Dedifferentiated amniotic fluid mesenchymal stem cell (primary cell): ENCODE measurements around the gene FXYD6.

Experiments
- DNase-seq: peaks from one replicate; pipeline ENCODE4 v3.0.0-alpha.2; 2016; ENCODE audit errors: extremely low spot score

Gene FXYD6

GRCh38 chr11:117794772-117795629, 81.5 kb downstream of the FXYD6 start:
- DNase-seq: no peak

- no peak for DNase-seq
Measured at GRCh38 chr11:117794135-117794534, 82.3 kb downstream of the FXYD6 start.

- no peak for DNase-seq
Measured at GRCh38 chr11:117793583-117793982, 82.9 kb downstream of the FXYD6 start.

DNA sequence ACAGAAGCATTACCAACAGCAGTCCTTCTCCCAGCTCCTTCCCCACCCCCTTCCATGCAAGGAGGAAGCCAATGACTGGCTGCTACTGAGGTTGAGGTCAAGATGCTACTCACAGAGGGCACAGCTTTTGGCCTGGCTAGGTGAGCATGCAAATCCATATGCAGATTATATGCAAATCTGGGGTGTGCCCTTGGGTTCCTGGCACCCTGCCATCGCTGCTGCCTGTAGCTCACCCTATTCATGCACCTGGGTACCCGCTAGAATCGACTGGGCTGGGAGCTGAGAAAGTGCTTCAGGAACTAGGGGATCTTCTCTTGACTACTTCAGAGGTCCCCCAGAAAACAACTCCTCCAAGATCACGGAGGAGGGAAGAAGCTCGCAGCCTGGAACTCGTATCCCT, 83.5 kb downstream of the FXYD6 start:
- no peak for DNase-seq

DNA sequence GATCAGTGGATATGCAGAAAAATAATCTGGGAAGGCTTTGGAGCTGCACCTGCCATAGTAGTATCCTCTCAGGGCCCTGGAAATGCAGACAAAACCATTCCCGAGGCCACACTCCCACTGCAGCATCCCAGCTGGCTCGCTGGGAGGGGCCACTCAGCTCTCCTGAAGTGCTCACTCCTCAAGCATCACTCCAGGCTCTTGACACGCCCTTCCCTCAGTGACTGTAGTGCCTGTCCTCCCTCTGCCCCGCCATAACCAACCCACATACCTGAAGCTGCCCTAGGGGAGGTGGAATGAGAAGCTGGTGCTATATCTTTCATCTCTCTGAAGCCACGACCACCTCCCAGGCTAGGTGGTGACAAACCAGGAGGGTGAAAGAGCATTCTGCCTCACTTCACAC, 84.2 kb downstream of the FXYD6 start:
- DNase-seq: no peak

DNA sequence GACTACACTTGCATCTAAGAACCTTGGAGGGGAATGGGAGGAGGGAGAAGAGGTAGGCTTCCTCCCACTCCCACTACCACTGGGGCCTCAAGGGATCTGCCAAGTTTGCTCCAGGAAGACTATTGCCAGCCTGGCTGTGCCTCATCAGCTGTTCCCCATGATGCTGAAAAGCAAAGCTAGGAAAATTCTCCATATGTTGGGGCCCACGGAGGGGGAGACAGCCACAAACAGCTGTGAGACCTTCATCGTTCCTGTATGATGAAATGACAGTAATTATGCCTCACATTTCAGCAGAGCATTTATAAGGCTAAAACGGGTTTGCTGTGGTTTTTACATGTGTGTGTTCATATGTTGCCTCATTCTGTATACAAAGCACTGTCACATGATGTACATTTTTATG, 86.2 kb downstream of the FXYD6 start:
- no peak for DNase-seq

DNA sequence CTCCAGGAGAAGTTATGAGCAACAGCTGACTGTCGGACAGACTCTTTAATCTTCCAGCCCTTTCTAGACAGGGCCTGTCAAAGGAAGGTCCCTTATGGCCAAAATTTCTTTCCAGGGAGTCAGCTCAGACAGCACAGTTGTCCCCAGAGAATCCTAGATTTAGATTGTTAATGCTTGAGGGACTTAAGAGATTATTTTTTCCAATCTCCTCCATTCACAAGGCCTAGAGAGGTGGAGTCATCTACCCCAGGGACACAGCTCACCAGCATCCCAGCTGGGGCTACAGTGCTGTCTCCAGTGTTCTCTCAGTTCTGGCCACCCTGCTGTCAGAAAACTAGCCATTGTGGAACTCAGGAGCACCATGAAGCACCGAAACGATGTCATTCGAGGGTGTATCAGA, 87.2 kb downstream of the FXYD6 start:
- no peak for DNase-seq
